Measurements from ENCODE around the gene POLDIP3.

The POLDIP3 gene

GRCh38 chr22:42622061-42622710 is 7.5 kb upstream of the POLDIP3 start:
- TF ChIP-seq ZFX (IDR thresholded peaks at IDR 0.05; ENCODE audit: borderline replicate concordance): no peak
- TF ChIP-seq CTCF (IDR thresholded peaks at IDR 0.05): no peak
- peak overlapping the region; percentile 65 for H3K27ac ChIP-seq

- no peak for TF ChIP-seq ZFX (IDR thresholded peaks at IDR 0.05; ENCODE audit: borderline replicate concordance)
- TF ChIP-seq CTCF (IDR thresholded peaks at IDR 0.05): peak; percentile 96
- H3K27ac ChIP-seq: peak overlapping the region; percentile 65
Observed at GRCh38 chr22:42621505-42622002, 6.9 kb upstream of the POLDIP3 start.

- peak overlapping the region; percentile 65 for H3K27ac ChIP-seq
Observed at GRCh38 chr22:42620084-42620483, 5.4 kb upstream of the POLDIP3 start.

GRCh38 chr22:42619261-42620063 is 4.8 kb upstream of the POLDIP3 start:
- no peak for TF ChIP-seq ZFX (IDR thresholded peaks at IDR 0.05; ENCODE audit: borderline replicate concordance)
- peak overlapping the region; percentile 65 for H3K27ac ChIP-seq

More at GRCh38 chr22:42620084-42620483, 5.4 kb upstream of the POLDIP3 start:
- no peak for TF ChIP-seq ZFX (IDR thresholded peaks at IDR 0.05; ENCODE audit: borderline replicate concordance)
- no peak for TF ChIP-seq CTCF (IDR thresholded peaks at IDR 0.05)

- H3K27ac ChIP-seq: peak overlapping the region; percentile 98
- TF ChIP-seq CTCF (IDR thresholded peaks at IDR 0.05) (no peak), ZFX (IDR thresholded peaks at IDR 0.05; ENCODE audit: borderline replicate concordance) (no peak)
Observed at GRCh38 chr22:42617155-42617983, 2.7 kb upstream of the POLDIP3 start.

GRCh38 chr22:42615860-42616175 is 1.1 kb upstream of the POLDIP3 start:
- peak overlapping the region; percentile 98 for H3K27ac ChIP-seq

GRCh38 chr22:42615092-42615859 is 593 bp upstream of the POLDIP3 start:
- TF ChIP-seq ZFX (IDR thresholded peaks at IDR 0.05; ENCODE audit: borderline replicate concordance): no peak
- peak overlapping the region; percentile 98 for H3K27ac ChIP-seq

- H3K27ac ChIP-seq: peak overlapping the region; percentile 98
- TF ChIP-seq CTCF (IDR thresholded peaks at IDR 0.05) (no peak), ZFX (IDR thresholded peaks at IDR 0.05; ENCODE audit: borderline replicate concordance) (no peak)
Observed at GRCh38 chr22:42613872-42614301, 796 bp downstream of the POLDIP3 start.
